HepG2 (cell line): ENCODE results near the gene EPHA6. TPM values are rescaled to one million over a fixed set of nuclear protein-coding genes. Genes with fewer than 3 reads are reported as not detected.

Source experiments
- ATAC-seq: fragments of 200-7000 bp; cut with Tn5 transposase; 3 replicates; pipeline ENCODE4 v1.9.1; 2020; ENCODE audit warnings: mild to moderate bottlenecking, moderate library complexity
- BruUV-seq: library from RNA; stranded (reverse); fragments of 400-500 nt; replicated peaks from 2 replicates; lab custom pipeline; 2021; lab: Mats Ljungman, UMichigan
- CTCF ChIA-PET: fragments of 300-600 bp; formaldehyde crosslinking; extraction: SDS; loops from one replicate; lab custom pipeline; 2021; ENCODE audit warnings: low total read pairs, inconsistent platforms, low intra/inter-chr PET ratio; lab: Yijun Ruan, JAX
- POLR2A ChIA-PET: fragments of 350-600 bp; sonication (Branson Sonifier 250); formaldehyde crosslinking; loops from one replicate; lab custom pipeline; 2020; ENCODE audit warnings: antibody characterized with exemption, inconsistent platforms; lab: Yijun Ruan, JAX
- DNase-seq: peaks from one replicate; pipeline ENCODE4 v3.0.0-alpha.2; 2015; ENCODE audit warnings: low spot score
- FAIRE-seq: peaks from 3 replicates; lab custom pipeline; 2011; peaks lifted over from hg19 to GRCh38; lab: Jason Lieb, UNC
- H2AFZ ChIP-seq: one replicate; pipeline ENCODE4 v1.6.1; 2011; ENCODE audit warnings: low read length, inconsistent platforms
- H3K27ac ChIP-seq: fragments of 300-600 bp; 3 replicates; pipeline ENCODE4 v1.8.0; 2011; ENCODE audit warnings: mixed run types, mild to moderate bottlenecking, mixed read lengths, low read length, inconsistent platforms; ENCODE audit not compliant: insufficient read depth; ENCODE audit errors: extremely low read length
- H3K27me3 ChIP-seq, 2 experiments: fragments of 200-600 bp in 1 of 2; 2 replicates in 1 of 2; 3 replicates in 1 of 2; pipeline versions ENCODE4 v1.6.0 to v1.8.0; 2011; ENCODE audit warnings: low read length in 2 of 2, mild to moderate bottlenecking in 2 of 2, moderate library complexity in 2 of 2, inconsistent platforms in 1 of 2; ENCODE audit not compliant: insufficient read depth in 2 of 2, control insufficient read depth in 1 of 2
- H3K36me3 ChIP-seq, 2 experiments: fragments of 200-600 bp in 1 of 2; replicated peaks in 1 of 2; 2 replicates in 1 of 2; 3 replicates in 1 of 2; pipeline versions ENCODE4 v1.5.1 to v1.8.0; 2011; ENCODE audit warnings: low read length in 2 of 2, inconsistent platforms in 1 of 2; ENCODE audit not compliant: insufficient read depth in 2 of 2, control insufficient read depth in 1 of 2
- H3K4me1 ChIP-seq: 2 replicates; pipeline ENCODE4 v1.5.1; 2012; ENCODE audit warnings: low read length, inconsistent platforms; ENCODE audit not compliant: insufficient read depth
- H3K4me2 ChIP-seq: 2 replicates; pipeline ENCODE4 v1.6.0; 2011; ENCODE audit warnings: low read depth, low read length, inconsistent platforms
- H3K4me3 ChIP-seq, 3 experiments: fragments of 200-600 bp in 1 of 3; sonication (generic), shearing (Covaris generic) in 1 of 3; replicated peaks in 1 of 3; 2 replicates each; pipeline ENCODE4 v1.5.1; 2011 to 2016; ENCODE audit warnings: low read length in 3 of 3, inconsistent platforms in 2 of 3, low read depth in 2 of 3, mild to moderate bottlenecking in 2 of 3, control low read depth in 1 of 3, mixed read lengths in 1 of 3; ENCODE audit not compliant: insufficient read depth in 1 of 3
- H3K79me2 ChIP-seq: one replicate; pipeline ENCODE4 v1.6.1; 2011; ENCODE audit warnings: low read length, inconsistent platforms; ENCODE audit not compliant: insufficient read depth
- H3K9ac ChIP-seq: 2 replicates; pipeline ENCODE4 v1.6.0; 2011; ENCODE audit warnings: mild to moderate bottlenecking, low read depth, low read length, inconsistent platforms; ENCODE audit not compliant: insufficient read depth
- H3K9me3 ChIP-seq: 2 replicates; pipeline ENCODE4 v1.5.1; 2012; ENCODE audit warnings: mild to moderate bottlenecking, low read length
- H4K20me1 ChIP-seq: 2 replicates; pipeline ENCODE4 v1.6.0; 2011; ENCODE audit warnings: inconsistent platforms, mild to moderate bottlenecking, low read length, moderate library complexity; ENCODE audit not compliant: insufficient read depth
- HHEX ChIP-seq: IDR thresholded peaks from 2 replicates; pipeline ENCODE4 v1.6.1; 2016; ENCODE audit warnings: control low read depth
- KLF12 ChIP-seq: sonication (generic); formaldehyde crosslinking; IDR thresholded peaks from 2 replicates; pipeline ENCODE4 v1.4.0; 2020; ENCODE audit warnings: missing genetic modification reagents, borderline replicate concordance
- MIXL1 ChIP-seq: IDR thresholded peaks from 2 replicates; pipeline ENCODE4 v1.6.1; 2016
- ZBED4 ChIP-seq: sonication (generic); formaldehyde crosslinking; IDR thresholded peaks from 2 replicates; pipeline ENCODE4 v1.4.0; 2020; ENCODE audit warnings: missing genetic modification reagents, borderline replicate concordance
- ZKSCAN1 ChIP-seq: fragments of 150-350 bp; IDR thresholded peaks from 2 replicates; pipeline ENCODE4 v1.6.1; 2014; ENCODE audit warnings: low read length
- ZNF10 ChIP-seq: sonication (generic); formaldehyde crosslinking; IDR thresholded peaks from 2 replicates; pipeline ENCODE4 v1.4.0; 2020; ENCODE audit warnings: mild to moderate bottlenecking, low read depth, missing genetic modification reagents, borderline replicate concordance
- ZNF34 ChIP-seq: sonication (generic); formaldehyde crosslinking; IDR thresholded peaks from 2 replicates; pipeline ENCODE4 v1.4.0; 2020; ENCODE audit warnings: mild to moderate bottlenecking, missing genetic modification reagents, borderline replicate concordance
- ZNF44 ChIP-seq: sonication (generic); formaldehyde crosslinking; IDR thresholded peaks from 2 replicates; pipeline ENCODE4 v1.5.1; 2020; ENCODE audit warnings: mild to moderate bottlenecking, missing genetic modification reagents
- ZNF501 ChIP-seq: sonication (generic); formaldehyde crosslinking; IDR thresholded peaks from 2 replicates; pipeline ENCODE4 v1.5.1; 2020; ENCODE audit warnings: mild to moderate bottlenecking, moderate library complexity, missing genetic modification reagents
- ZNF550 ChIP-seq: sonication (generic); formaldehyde crosslinking; IDR thresholded peaks from 2 replicates; pipeline ENCODE4 v1.4.0; 2020; ENCODE audit warnings: mild to moderate bottlenecking, missing genetic modification reagents, borderline replicate concordance
- ZNF83 ChIP-seq: sonication (generic); formaldehyde crosslinking; IDR thresholded peaks from 2 replicates; pipeline ENCODE4 v1.4.0; 2020; ENCODE audit warnings: missing genetic modification reagents, mild to moderate bottlenecking, borderline replicate concordance
- ZUFSP ChIP-seq: sonication (generic); formaldehyde crosslinking; IDR thresholded peaks from 2 replicates; pipeline ENCODE4 v1.9.0; 2021; ENCODE audit warnings: missing genetic modification reagents, mild to moderate bottlenecking, borderline replicate concordance
- WGBS: methylation state at CpG from one replicate; pipeline ENCODE4 v1.1.6; 2017; ENCODE audit warnings: low lambda C conversion rate; 5-methylcytosine and 5-hydroxymethylcytosine counted together
- in situ Hi-C: cut with HindIII; loops from 2 replicates; pipeline ENCODE4 v1.10.0; 2017; ENCODE audit warnings: low pct_unique_long_range_greater_than_20kb; ENCODE audit not compliant: extremely low pct_ligation_motif_present
- intact Hi-C: fragments of 100-400 bp; cut with micrococcal nuclease; formaldehyde crosslinking; loops from one replicate; pipeline ENCODE4 v1.10.0; 2022; ENCODE audit not compliant: unreplicated experiment
- polyA plus RNA-seq, 8 experiments: library from polyadenylated mRNA; depleted of rRNA in 3 of 8; stranded (reverse) in 7 of 8; unstranded in 1 of 8; fragments of >200 nt; fragmentation: Illumina TruSeq in 4 of 8; extraction: Trizol in 4 of 8; gene quantifications; 2 replicates each; pipeline versions ENCODE4 v1.2.1 to v1.2.3, GENCODE V29; 2011 to 2016; ENCODE audit warnings: low read depth in 4 of 8, missing spikeins in 1 of 8, mixed read lengths in 1 of 8; ENCODE audit not compliant: insufficient read depth in 1 of 8
- total RNA-seq, 5 experiments: library from RNA; depleted of rRNA; stranded (reverse); fragments of >200 nt; fragmentation: Illumina TruSeq; extraction: Trizol; gene quantifications; 2 replicates each; pipeline ENCODE4 v1.2.3, GENCODE V29; 2016; ENCODE audit warnings: low read depth in 1 of 5

The EPHA6 gene
- total and polyA plus RNA-seq, 2 of the 13 experiments (the other 11 are each of a cell fraction or from before 2014, with no cell fraction given): not detected

- DNase-seq: no peak
- no TSS peak for BruUV-seq
- H3K4me3 ChIP-seq: no peak overlapping the region
- H3K4me1 ChIP-seq: no peaks in the 10 kb centered on the region
- no peak; the same call in 1 of the 3 replicates for ATAC-seq
- no peak overlapping the region for H3K27ac ChIP-seq
- no peak overlapping the region for H3K9ac ChIP-seq
- WGBS: 7% methylated on average over 3 of the region's 3 CpGs
- no peak overlapping the region for H2AFZ ChIP-seq
- no peaks in the 10 kb centered on the region for H4K20me1 ChIP-seq
- no peaks in the 10 kb centered on the region for H3K79me2 ChIP-seq
- intact Hi-C loops (no loop called here), in situ Hi-C loops (no loop called here)
- ChIA-PET CTCF (no interaction called here), POLR2A (no interaction called here)
- H3K36me3 ChIP-seq: no peaks in the 10 kb centered on the region
- H3K27me3 ChIP-seq: no peaks in the 10 kb centered on the region
- FAIRE-seq: no peak
- no peak overlapping the region for H3K4me2 ChIP-seq
- H3K9me3 ChIP-seq: peaks cover 38% of the 10 kb centered on the region; the same call in 1 of the 2 replicates
- no peak for TF ChIP-seq ZNF501
- TF ChIP-seq ZBED4 (CRISPR knock-in tag): no peak
- TF ChIP-seq MIXL1: no peak
- no peak for TF ChIP-seq ZUFSP
- TF ChIP-seq ZNF44 (CRISPR knock-in tag): no peak
- no peak for TF ChIP-seq KLF12
- TF ChIP-seq ZKSCAN1: no peak
- no peak for TF ChIP-seq ZNF550
- no peak for TF ChIP-seq ZNF10
- TF ChIP-seq HHEX (CRISPR knock-in tag): no peak
- TF ChIP-seq ZNF34 (CRISPR knock-in tag): no peak
- no peak for TF ChIP-seq ZNF83 (CRISPR knock-in tag)
Observed at GRCh38 chr3:96931119-96931862, 116.9 kb downstream of the EPHA6 start.
